MCF 10A (cell line): ENCODE data around the gene PAN2. TPM values are rescaled to one million over a fixed set of nuclear protein-coding genes. Genes with fewer than 3 reads are reported as not detected.
"Not testable (repeated sequence)": the region's sequence is repeated elsewhere in the genome, so short reads cannot be mapped to it uniquely, and the experiment has no call there.

ENCODE experiments used
- BruUV-seq: library from RNA; stranded (reverse); fragments of 400-500 nt; replicated peaks from 2 replicates; lab custom pipeline; 2021; lab: Mats Ljungman, UMichigan
- CTCF ChIA-PET: fragments of 300-600 bp; sonication (Branson Sonifier 250); formaldehyde crosslinking; extraction: SDS; loops from one replicate; lab custom pipeline; 2021; ENCODE audit warnings: antibody characterized with exemption, inconsistent platforms; lab: Yijun Ruan, JAX
- POLR2A ChIA-PET: fragments of 300-600, 350-650 bp; sonication (Branson Sonifier 250); formaldehyde crosslinking; extraction: SDS; loops from one replicate; lab custom pipeline; 2020; ENCODE audit warnings: antibody characterized with exemption, inconsistent platforms; lab: Yijun Ruan, JAX
- DNase-seq: peaks from one replicate; pipeline ENCODE4 v3.0.0-alpha.2; 2018; ENCODE audit not compliant: unreplicated experiment
- H3K27ac Mint-ChIP-seq: one replicate; pipeline ENCODE4 v1.8.0; 2022; ENCODE audit warnings: mild to moderate bottlenecking, low read depth, mixed read lengths; ENCODE audit not compliant: unreplicated experiment
- H3K27me3 Mint-ChIP-seq: one replicate; pipeline ENCODE4 v1.8.0; 2022; ENCODE audit warnings: mixed read lengths; ENCODE audit not compliant: insufficient read depth, unreplicated experiment
- H3K36me3 Mint-ChIP-seq: one replicate; pipeline ENCODE4 v1.8.0; 2022; ENCODE audit warnings: mild to moderate bottlenecking, moderate library complexity, mixed read lengths; ENCODE audit not compliant: insufficient read depth, unreplicated experiment
- H3K4me1 Mint-ChIP-seq: one replicate; pipeline ENCODE4 v1.8.0; 2022; ENCODE audit warnings: mixed read lengths; ENCODE audit not compliant: insufficient read depth, unreplicated experiment
- H3K4me3 Mint-ChIP-seq: one replicate; pipeline ENCODE4 v1.8.0; 2022; ENCODE audit warnings: mild to moderate bottlenecking, moderate library complexity, mixed read lengths; ENCODE audit not compliant: unreplicated experiment
- H3K9me3 Mint-ChIP-seq: one replicate; pipeline ENCODE4 v1.8.0; 2022; ENCODE audit warnings: mixed read lengths; ENCODE audit not compliant: unreplicated experiment
- CTCF ChIP-seq: fragments of 200-600 bp; IDR thresholded peaks from one replicate; pipeline ENCODE4 v1.8.0; 2022; ENCODE audit warnings: antibody characterized with exemption, mild to moderate bottlenecking; ENCODE audit not compliant: unreplicated experiment
- intact Hi-C: fragments of 100-400 bp; cut with micrococcal nuclease; formaldehyde crosslinking; loops from 2 replicates; pipeline ENCODE4 v1.14.1; 2022
- total RNA-seq: library from RNA; stranded (reverse); gene quantifications from 2 replicates; pipeline ENCODE4 v1.2.3, GENCODE V29; 2022

PAN2 gene
- total RNA-seq, 1 experiment from 2014 or later, result 72.9 TPM

- Mint-ChIP-seq H3K36me3 (peaks cover 100% of the 10 kb centered on the region), H3K27me3 (no peaks in the 10 kb centered on the region), H3K4me3 (no peak overlapping the region), H3K9me3 (no peaks in the 10 kb centered on the region), H3K4me1 (no peaks in the 10 kb centered on the region), H3K27ac (no peak overlapping the region)
- no peak for DNase-seq
- ChIA-PET POLR2A (interaction anchor here (4.1 kb wide), 1 partner anchor 10 kb away, joined by 24 read pairs; the partner anchor contains the start of gene STAT2), CTCF (interaction anchor here (0.6 to 1.3 kb wide), 3 partner anchors 10 to 96 kb away, joined by 3 read pairs; partner anchors contain the start of genes IL23A and STAT2)
- no peak for TF ChIP-seq CTCF
- no TSS peak for BruUV-seq
- intact Hi-C loops, result no loop called here
Measured at GRCh38 chr12:56350662-56351061, 16.9 kb upstream of the PAN2 start.

- H3K27ac Mint-ChIP-seq, result no peak overlapping the region
- no peaks in the 10 kb centered on the region for H3K27me3 Mint-ChIP-seq
- TF ChIP-seq CTCF, result no peak
- intact Hi-C loops, result no loop called here
- ChIA-PET POLR2A (interaction anchor here (4.1 kb wide), 1 partner anchor 11 kb away, joined by 24 read pairs; the partner anchor contains the start of gene STAT2), CTCF (no interaction called here)
- no peaks in the 10 kb centered on the region for H3K9me3 Mint-ChIP-seq
- H3K36me3 Mint-ChIP-seq, result peaks cover 100% of the 10 kb centered on the region
- DNase-seq, result no peak
- H3K4me3 Mint-ChIP-seq, result no peak overlapping the region
- H3K4me1 Mint-ChIP-seq, result no peaks in the 10 kb centered on the region
- no TSS peak for BruUV-seq
Measured at GRCh38 chr12:56348776-56349175, 15.0 kb upstream of the PAN2 start.

GRCh38 chr12:56347255-56347654, 13.5 kb upstream of the PAN2 start:
- intact Hi-C loops, H3K9me3 Mint-ChIP-seq: not testable (repeated sequence)

GRCh38 chr12:56346675-56347074, 12.9 kb upstream of the PAN2 start:
- Mint-ChIP-seq H3K36me3 (peaks cover 100% of the 10 kb centered on the region), H3K27me3 (no peaks in the 10 kb centered on the region), H3K4me3 (no peak overlapping the region), H3K27ac (no peak overlapping the region), H3K4me1 (no peaks in the 10 kb centered on the region), H3K9me3 (no peaks in the 10 kb centered on the region)
- no peak for DNase-seq
- no TSS peak for BruUV-seq
- TF ChIP-seq CTCF, result no peak
- POLR2A ChIA-PET, result interaction anchor here (1.0 kb wide), 1 partner anchor 13 kb away, joined by 6 read pairs; the partner anchor contains the start of gene STAT2
- CTCF ChIA-PET, result interaction anchor here (0.6 to 0.9 kb wide), 3 partner anchors 121 to 655 kb away, joined by 3 to 5 read pairs (median 4); no protein-coding TSS in a partner anchor
- intact Hi-C loops, result no loop called here

More at GRCh38 chr12:56347255-56347654, 13.5 kb upstream of the PAN2 start:
- not testable (repeated sequence) for H3K27me3 Mint-ChIP-seq, H3K4me3 Mint-ChIP-seq, H3K4me1 Mint-ChIP-seq, BruUV-seq, DNase-seq, H3K27ac Mint-ChIP-seq
- ChIA-PET POLR2A (interaction anchor here (0.7 to 1.0 kb wide), 2 partner anchors 13 to 1184 kb away, joined by 3 to 6 read pairs; partner anchors contain the start of gene STAT2), CTCF (interaction anchor here (0.6 to 0.9 kb wide), 4 partner anchors 11 to 159 kb away, joined by 3 to 5 read pairs (median 4); no protein-coding TSS in a partner anchor)
- H3K36me3 Mint-ChIP-seq, result peaks cover 100% of the 10 kb centered on the region

GRCh38 chr12:56342290-56342689, 8.5 kb upstream of the PAN2 start:
- Mint-ChIP-seq H3K36me3 (peaks cover 57% of the 10 kb centered on the region), H3K4me1 (peaks cover 10% of the 10 kb centered on the region)
- H3K4me3 Mint-ChIP-seq, H3K27ac Mint-ChIP-seq, intact Hi-C loops, H3K9me3 Mint-ChIP-seq, BruUV-seq, DNase-seq, H3K27me3 Mint-ChIP-seq: not testable (repeated sequence)
- CTCF ChIA-PET, result interaction anchor here (0.6 to 1.9 kb wide), 5 partner anchors 16 to 295 kb away, joined by 3 to 11 read pairs (median 3); no protein-coding TSS in a partner anchor
- POLR2A ChIA-PET, result interaction anchor here (0.7 to 1.3 kb wide), 2 partner anchors 27 to 275 kb away, joined by 3 read pairs; partner anchors contain the start of gene CNPY2
